Measurements from ENCODE around the gene PLEKHA6.

DNA sequence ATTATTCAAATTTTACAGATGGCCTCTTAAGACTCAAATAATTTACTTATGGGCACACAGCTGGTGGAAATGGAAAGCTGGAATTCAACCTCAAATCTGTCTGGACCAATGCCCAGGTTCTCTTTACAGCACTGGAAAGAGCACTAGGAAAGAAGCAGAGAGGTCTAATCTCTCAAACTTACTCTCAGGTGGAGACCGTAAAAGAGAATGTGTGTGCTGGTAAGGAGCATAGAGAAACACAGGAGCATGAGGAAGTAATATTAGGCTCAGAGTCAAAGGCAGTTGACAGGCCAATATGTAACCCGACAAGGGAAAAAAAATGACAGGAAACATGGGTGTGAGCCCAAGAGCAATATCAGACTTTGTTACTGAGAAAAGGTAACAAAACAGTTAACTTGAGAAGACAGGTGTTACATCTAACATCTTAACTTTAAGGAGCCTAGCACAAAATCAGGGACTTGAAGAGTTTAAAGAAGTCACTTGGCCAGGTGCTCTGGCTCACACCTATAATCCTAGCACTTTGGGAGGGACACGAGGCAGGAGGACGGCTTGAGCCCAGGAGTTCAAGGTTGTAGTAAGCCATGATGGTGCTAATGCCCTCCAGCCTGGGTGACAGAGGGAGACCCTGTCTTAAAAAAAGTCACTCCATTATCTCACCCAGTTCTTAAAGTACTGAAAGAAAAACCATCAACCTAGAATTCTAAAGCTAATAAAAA, 31.2 kb upstream of the PLEKHA6 start:
- TF ChIP-seq POLR2A (IDR thresholded peaks at IDR 0.05; ENCODE audit: low read depth, low read length) = no peak
- no peak for TF ChIP-seq POLR2AphosphoS5 (IDR thresholded peaks at IDR 0.05; ENCODE audit: low read depth, low read length)
- TF ChIP-seq TAF1 (IDR thresholded peaks at IDR 0.05; ENCODE audit: low read depth, low read length) = no peak

All from GM12891 (cell line).